Spinal cord (tissue), 10 donors: ENCODE results near the gene RIMKLB. TPM values are rescaled to one million over a fixed set of nuclear protein-coding genes. Genes with fewer than 3 reads are reported as not detected.

Source experiments
- DNase-seq, 6 donors: peaks; one replicate each; pipeline versions ENCODE4 v3.0.0 to v3.0.0-alpha.2; 2013 to 2015; ENCODE audit warnings: low spot score in 6 of 6, low read depth in 4 of 6
- H3K27ac ChIP-seq: one replicate; pipeline ENCODE4 v1.5.1; 2013; ENCODE audit warnings: low read depth, low read length, control low read depth
- H3K27me3 ChIP-seq: one replicate; pipeline ENCODE4 v1.6.1; 2013; ENCODE audit warnings: low read length; ENCODE audit not compliant: control insufficient read depth, insufficient read depth
- H3K36me3 ChIP-seq: one replicate; pipeline ENCODE4 v1.6.1; 2013; ENCODE audit warnings: low read length; ENCODE audit not compliant: control insufficient read depth, insufficient read depth
- H3K4me1 ChIP-seq: one replicate; pipeline ENCODE4 v1.6.1; 2013; ENCODE audit warnings: low read length; ENCODE audit not compliant: control insufficient read depth, insufficient read depth
- H3K4me3 ChIP-seq: one replicate; pipeline ENCODE4 v1.5.1; 2013; ENCODE audit warnings: low read depth, low read length, control low read depth
- H3K9me3 ChIP-seq: one replicate; pipeline ENCODE4 v1.6.1; 2013; ENCODE audit warnings: low read length; ENCODE audit not compliant: control insufficient read depth, insufficient read depth
- WGBS: methylation state at CpG from one replicate; pipeline ENCODE4 v1.1.5; 2013; ENCODE audit warnings: missing lambda C conversion rate; ENCODE audit not compliant: insufficient coverage; 5-methylcytosine and 5-hydroxymethylcytosine counted together
- polyA plus RNA-seq, 2 donors: library from polyadenylated mRNA; unstranded; fragments of 120-200 nt; gene quantifications; one replicate each; pipeline ENCODE4 v1.2.1, GENCODE V29; 2013; ENCODE audit not compliant: insufficient read length in 2 of 2
- total RNA-seq, 2 donors: library from RNA; depleted of rRNA in 1 of 2; stranded (reverse); fragments of 120-200 nt in 1 of 2; fragments of >200 nt in 1 of 2; gene quantifications; one replicate each; pipeline versions ENCODE4 v1.2.3 to v1.2.4, GENCODE V29; 2013 to 2014
- donor health status: healthy.

RIMKLB gene
- total and polyA plus RNA-seq, 4 donors = 107 to 203 (median 146) TPM

DNA sequence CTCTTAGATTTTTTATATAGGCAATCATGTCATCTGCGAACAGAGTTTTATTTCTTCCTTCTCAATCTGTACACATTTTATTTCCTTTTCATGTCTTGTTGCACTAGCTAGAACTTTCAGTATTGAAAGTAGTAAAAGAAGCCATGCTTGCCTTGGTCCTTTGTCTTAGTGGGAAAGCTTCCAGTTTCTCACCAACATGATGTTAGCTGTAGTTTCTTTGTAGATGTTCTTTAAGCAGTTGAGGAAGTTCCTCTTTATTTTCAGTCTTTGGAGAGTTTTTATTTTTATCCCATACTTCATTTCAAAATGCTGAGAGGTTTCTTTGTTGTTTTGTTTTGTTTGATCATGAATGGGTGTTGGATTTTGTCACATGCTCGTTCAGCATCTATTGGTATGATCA lies 12.7 kb upstream of the RIMKLB start:
- no peaks in the 10 kb centered on the region for H3K27me3 ChIP-seq
- no peaks in the 10 kb centered on the region for H3K36me3 ChIP-seq
- H3K9me3 ChIP-seq = no peaks in the 10 kb centered on the region
- H3K4me1 ChIP-seq = peaks cover 10% of the 10 kb centered on the region
- H3K27ac ChIP-seq = no peak overlapping the region
- no peak for DNase-seq
- 83% methylated on average over 1 of the region's 2 CpGs for WGBS
- H3K4me3 ChIP-seq = no peak overlapping the region

DNA sequence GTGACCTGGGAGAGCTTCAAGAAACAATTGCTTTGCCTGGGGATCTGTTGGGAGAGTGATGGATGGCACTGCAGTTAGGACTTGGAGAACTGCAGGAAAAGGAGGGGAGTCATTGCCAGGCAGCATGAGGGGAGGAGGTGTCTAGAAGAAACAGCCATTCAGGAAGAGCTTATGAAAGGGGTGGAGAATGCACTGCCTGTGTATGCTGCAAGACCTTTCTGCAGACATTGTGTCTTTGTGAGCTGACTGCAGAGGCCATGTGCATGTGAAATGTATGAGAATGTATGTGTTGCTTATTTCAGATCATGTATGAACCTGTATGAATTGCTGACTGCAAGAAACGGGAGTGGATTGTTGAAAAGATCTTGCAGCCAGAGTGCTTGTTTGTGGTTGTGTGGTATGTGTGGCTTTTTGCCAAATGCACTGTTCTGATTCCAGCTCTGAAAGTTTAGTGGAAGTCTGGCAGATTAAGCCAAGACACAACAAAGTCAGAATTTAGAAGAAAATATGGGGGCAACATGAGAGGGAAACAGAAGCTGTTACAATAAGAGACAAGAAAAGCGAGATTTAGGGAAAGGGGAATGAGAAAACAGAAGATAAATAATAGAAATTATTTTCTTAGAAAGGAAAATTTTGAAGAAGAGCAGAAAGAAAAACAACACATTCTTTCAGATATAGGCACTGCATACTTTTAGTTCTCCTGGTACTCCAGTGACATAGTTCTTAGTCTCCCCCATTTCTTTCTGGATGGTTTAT lies 9.8 kb upstream of the RIMKLB start:
- Histone ChIP-seq H3K4me3 (peak overlapping the region; percentile 12), H3K36me3 (no peaks in the 10 kb centered on the region), H3K27me3 (no peaks in the 10 kb centered on the region), H3K27ac (peak overlapping the region; percentile 93), H3K9me3 (no peaks in the 10 kb centered on the region), H3K4me1 (peaks cover 10% of the 10 kb centered on the region)
- DNase-seq = peak in 5 of 6 donors; percentile 85 to 98 (median 91)
- WGBS = 0% methylated on average over 1 of the region's 2 CpGs

DNA sequence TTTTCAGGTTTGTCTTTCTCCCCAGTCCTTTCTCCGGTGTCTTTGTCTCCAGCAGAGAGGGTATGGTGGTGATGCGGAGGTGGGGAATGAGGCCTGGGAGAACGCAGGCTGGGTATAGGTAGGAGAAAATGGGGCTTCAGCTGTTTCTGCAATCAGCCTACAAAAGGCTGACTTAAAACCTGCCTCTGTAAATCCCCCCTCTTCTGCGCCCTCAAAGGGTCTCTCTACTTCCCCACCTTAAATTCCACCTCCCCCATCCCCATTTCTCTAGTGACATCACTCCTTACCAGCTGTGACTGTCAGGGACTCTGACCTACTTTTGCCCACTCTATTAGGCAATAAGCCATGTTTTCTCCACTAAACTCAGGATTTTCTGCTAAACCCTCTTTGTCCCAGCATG lies 8.1 kb upstream of the RIMKLB start:
- Histone ChIP-seq H3K4me1 (peaks cover 15% of the 10 kb centered on the region), H3K27ac (peak overlapping the region; percentile 93), H3K36me3 (no peaks in the 10 kb centered on the region), H3K4me3 (no peak overlapping the region), H3K27me3 (no peaks in the 10 kb centered on the region), H3K9me3 (no peaks in the 10 kb centered on the region)
- 50% methylated on average over 1 of the region's 4 CpGs for WGBS
- peak in 2 of 6 donors; percentile 38 to 55 for DNase-seq

GRCh38 chr12:8692573-8692972 lies 5.2 kb upstream of the RIMKLB start:
- Histone ChIP-seq H3K27me3 (no peaks in the 10 kb centered on the region), H3K9me3 (no peaks in the 10 kb centered on the region), H3K4me3 (no peak overlapping the region), H3K27ac (peak overlapping the region; percentile 81), H3K4me1 (peaks cover 15% of the 10 kb centered on the region), H3K36me3 (no peaks in the 10 kb centered on the region)
- DNase-seq = peak in 4 of 6 donors; percentile 74 to 96 (median 85)
- no CpG with 5 or more reads among the region's 5 CpGs for WGBS

DNA sequence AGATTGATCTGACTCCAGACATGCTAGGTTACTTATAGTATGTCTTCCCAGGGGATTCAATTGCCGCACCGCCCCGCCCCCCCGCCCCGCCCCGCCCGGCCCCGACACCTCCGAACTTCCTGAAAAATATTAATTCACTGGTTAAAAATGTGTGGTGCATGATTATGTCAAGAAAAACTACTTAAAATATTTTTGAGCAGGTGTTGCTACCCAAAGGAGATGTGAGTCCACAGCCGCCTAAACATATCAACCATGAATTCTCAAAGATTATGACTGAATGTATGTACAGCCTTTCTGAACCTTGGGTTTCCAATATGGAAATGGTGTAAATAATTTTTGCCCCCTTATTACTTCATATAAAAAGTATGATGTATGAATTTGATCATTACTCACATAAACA lies 2.7 kb upstream of the RIMKLB start:
- no CpG with 5 or more reads among the region's 10 CpGs for WGBS
- H3K9me3 ChIP-seq = no peaks in the 10 kb centered on the region

DNA sequence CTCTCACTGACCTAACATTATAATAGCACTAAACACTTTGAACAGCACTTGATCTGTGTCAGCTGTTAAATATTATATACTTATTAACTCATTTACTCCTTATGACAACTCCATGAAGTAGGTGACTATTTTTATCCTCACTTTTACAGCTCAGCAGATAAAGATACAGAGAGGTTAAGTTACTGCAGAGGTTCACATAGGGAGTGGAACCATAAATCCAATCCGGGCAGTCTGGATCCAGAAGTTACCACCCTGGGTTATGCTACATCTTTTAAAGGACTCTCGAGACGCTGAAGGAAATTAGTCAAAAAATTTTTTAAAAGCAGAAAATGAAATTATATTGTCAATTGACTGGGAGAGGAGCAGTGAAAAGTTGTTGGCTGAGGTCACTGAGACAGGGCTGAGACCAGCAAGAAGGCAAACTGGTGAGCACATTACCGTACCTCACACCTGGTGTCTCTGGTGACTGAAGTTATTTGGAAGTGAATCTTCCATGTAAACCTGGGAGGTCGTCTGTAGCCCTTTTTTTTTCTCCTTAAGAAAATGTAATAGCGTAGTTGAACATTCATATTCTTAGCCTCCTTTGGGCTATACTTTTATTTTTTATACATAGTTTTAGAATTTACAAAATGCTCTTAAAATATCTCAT lies 1.2 kb upstream of the RIMKLB start:
- Histone ChIP-seq H3K36me3 (peaks cover 7% of the 10 kb centered on the region), H3K27me3 (no peaks in the 10 kb centered on the region), H3K4me3 (peak overlapping the region; percentile 80), H3K4me1 (peaks cover 8% of the 10 kb centered on the region), H3K9me3 (no peaks in the 10 kb centered on the region), H3K27ac (peak overlapping the region; percentile 96)
- WGBS = 7% methylated on average over 4 of the region's 6 CpGs
- DNase-seq = peak in 1 of 6 donors; percentile 23

More for the DNA sequence above, 2.7 kb upstream of the RIMKLB start:
- DNase-seq = no peak
- Histone ChIP-seq H3K27ac (no peak overlapping the region), H3K4me1 (peaks cover 4% of the 10 kb centered on the region), H3K27me3 (no peaks in the 10 kb centered on the region), H3K36me3 (no peaks in the 10 kb centered on the region), H3K4me3 (no peak overlapping the region)

- H3K27me3 ChIP-seq = no peaks in the 10 kb centered on the region
- H3K9me3 ChIP-seq = no peaks in the 10 kb centered on the region
- peak in 2 of 6 donors; percentile 82 to 83 for DNase-seq
- peaks cover 7% of the 10 kb centered on the region for H3K36me3 ChIP-seq
- H3K4me3 ChIP-seq = peak overlapping the region; percentile 80
- H3K27ac ChIP-seq = peak overlapping the region; percentile 96
- H3K4me1 ChIP-seq = peaks cover 8% of the 10 kb centered on the region
- WGBS = under 1% methylated on average over 14 of the region's 21 CpGs
These were observed 693 bp upstream of the RIMKLB start for GRCh38 chr12:8697120-8697475.

DNA sequence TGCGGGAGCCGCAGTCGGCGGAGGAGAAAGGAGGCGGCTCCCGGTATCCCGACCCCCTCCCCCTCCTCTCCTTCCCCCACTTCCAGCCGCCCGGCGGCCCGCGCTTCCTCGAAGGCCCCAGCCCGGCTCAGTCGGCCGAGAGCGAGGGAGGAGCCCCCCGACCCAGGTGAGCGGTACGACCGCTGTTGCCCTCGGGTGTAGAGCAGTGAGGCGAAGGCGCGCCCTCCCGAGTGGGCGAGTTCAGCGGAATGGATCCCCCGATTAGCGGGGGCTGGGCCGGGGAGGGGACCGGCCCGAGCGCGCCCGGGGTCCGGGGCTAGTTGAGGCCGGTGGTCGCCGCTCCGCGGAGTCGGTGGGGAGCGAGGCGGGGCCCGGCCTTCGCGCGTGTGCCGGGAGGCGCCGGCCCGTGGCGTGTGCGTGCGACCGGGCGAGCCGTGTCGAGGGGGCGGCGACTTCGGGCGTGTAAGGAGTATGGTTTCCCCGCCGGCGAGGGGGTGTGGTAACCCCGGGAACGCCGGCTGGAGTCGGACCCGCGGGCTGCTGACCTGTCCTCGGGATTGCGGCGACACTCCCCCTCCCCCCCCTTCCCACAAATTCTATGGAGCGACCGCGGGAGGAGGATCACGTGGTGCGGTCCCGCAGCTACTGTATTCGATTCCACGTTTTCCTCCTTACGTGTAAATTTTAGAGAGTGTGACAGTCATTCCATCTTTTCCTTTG lies 501 bp downstream of the RIMKLB start:
- Histone ChIP-seq H3K9me3 (no peaks in the 10 kb centered on the region), H3K4me1 (peaks cover 11% of the 10 kb centered on the region), H3K27ac (peak overlapping the region; percentile 94), H3K36me3 (peaks cover 7% of the 10 kb centered on the region), H3K4me3 (peak overlapping the region; percentile 80), H3K27me3 (no peaks in the 10 kb centered on the region)
- WGBS = under 1% methylated on average over 71 of the region's 85 CpGs
- DNase-seq = peak in 2 of 6 donors; percentile 76 to 77

GRCh38 chr12:8698879-8699278 lies 1.1 kb downstream of the RIMKLB start:
- DNase-seq = peak in 1 of 6 donors; percentile 13
- Histone ChIP-seq H3K27me3 (no peaks in the 10 kb centered on the region), H3K9me3 (no peaks in the 10 kb centered on the region), H3K4me1 (peaks cover 8% of the 10 kb centered on the region), H3K36me3 (peaks cover 7% of the 10 kb centered on the region), H3K4me3 (peak overlapping the region; percentile 80), H3K27ac (peak overlapping the region; percentile 61)
- no CpG with 5 or more reads among the region's 2 CpGs for WGBS
